Head of caudate nucleus (tissue), 42 donors: ENCODE data around the gene TENM3.

Source experiments
- DNase-seq, 42 donors: peaks; one replicate each; pipeline versions ENCODE4 v3.0.0 to v3.0.0-alpha.2; 2020 to 2021; ENCODE audit warnings: mixed read lengths in 7 of 42
- intact Hi-C: fragments of 100-400 bp; cut with DNase I; formaldehyde crosslinking; loops from one replicate; pipeline ENCODE4 v1.15.0; 2022

TENM3 gene

DNA sequence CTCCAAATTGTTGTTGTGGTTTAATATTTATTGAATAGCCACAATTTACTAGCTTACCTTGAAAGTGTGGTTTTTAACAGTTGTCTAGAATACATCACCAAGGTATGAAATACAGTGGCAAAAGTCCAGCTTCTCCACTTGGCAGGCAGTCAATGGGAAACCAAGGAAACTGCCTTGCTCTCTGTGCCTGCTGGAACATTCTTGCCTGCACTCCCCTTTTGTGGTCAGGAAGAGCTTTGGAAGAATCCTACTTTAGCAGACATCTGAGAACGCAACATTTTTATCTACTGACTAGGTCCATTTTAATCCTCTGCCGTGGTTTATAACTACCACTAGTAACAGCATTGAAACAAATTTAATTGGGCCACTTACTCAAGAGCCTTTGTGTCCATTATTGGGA, 64.5 kb downstream of the TENM3 start:
- DNase-seq: peak in 2 of 42 donors; percentile 3 to 10
- intact Hi-C loops: no loop called here

GRCh38 chr4:182309877-182310276, 66.7 kb downstream of the TENM3 start:
- DNase-seq: no peak
- intact Hi-C loops: no loop called here

DNA sequence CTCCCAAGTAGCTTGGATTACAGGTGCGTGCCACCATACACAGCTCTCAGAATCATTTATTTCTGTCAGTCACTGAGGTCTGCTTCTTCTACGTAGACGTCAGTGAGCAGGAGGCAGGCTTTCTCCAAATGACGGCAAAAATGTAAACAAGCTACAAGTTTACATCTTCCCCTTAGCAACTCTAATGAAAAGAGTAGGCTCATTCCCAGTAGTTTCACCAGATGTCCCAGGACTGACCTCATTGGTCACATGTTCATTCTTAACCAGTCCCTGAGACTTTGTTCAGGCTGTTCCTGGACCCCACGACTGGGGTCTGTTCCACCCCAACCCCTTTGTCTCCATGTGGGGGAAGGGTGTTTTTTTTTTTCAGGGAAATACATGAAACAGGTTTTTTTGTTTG, 67.1 kb downstream of the TENM3 start:
- intact Hi-C loops: no loop called here
- no peak for DNase-seq

- intact Hi-C loops: no loop called here
- no peak for DNase-seq
Observed at GRCh38 chr4:182310962-182311361, 67.8 kb downstream of the TENM3 start.

- no peak for DNase-seq
- intact Hi-C loops: no loop called here
Observed at GRCh38 chr4:182314537-182314936, 71.3 kb downstream of the TENM3 start.

DNA sequence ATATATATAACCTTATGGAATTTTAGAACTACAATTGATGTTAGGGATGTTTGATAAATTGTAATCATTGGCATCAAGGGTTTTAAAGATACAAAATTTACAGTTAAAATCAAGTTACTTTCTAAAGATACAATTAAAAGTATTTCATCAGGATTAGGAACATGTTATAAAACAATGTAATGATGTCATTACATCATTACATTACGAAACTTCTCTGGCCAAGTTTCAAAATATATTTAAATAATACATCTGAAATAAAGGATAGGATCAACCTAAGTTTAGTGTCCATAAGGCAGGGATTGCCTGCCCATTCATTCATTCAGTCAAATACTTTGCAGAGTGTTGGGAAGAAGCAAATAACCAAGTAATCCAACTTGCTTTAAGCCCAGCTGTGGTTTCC, 75.1 kb downstream of the TENM3 start:
- intact Hi-C loops: no loop called here
- no peak for DNase-seq

DNA sequence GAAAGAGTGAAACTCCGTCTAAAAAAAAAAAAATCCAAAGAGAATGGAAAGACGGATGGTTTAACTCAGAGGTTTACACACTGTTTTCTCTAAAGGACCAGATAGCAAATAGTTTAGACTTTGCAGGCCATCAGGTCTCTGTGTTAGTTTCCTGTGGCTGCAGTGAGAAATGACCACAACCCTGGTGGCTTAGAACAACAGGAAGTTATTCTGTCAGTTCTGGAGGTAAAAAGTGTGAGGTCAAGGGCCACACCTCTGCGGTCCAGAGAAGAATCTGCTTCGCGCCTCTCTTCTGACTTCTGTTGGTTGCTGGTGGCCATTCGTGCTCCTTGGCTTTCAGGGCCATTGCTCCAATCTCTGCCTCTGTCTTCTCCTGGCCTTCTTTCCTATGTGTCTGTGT, 76.9 kb downstream of the TENM3 start:
- intact Hi-C loops: no loop called here

GRCh38 chr4:182320580-182320979, 77.4 kb downstream of the TENM3 start:
- intact Hi-C loops: no loop called here
- DNase-seq: no peak

More for the DNA sequence above, 76.9 kb downstream of the TENM3 start:
- DNase-seq: no peak

- no peak for DNase-seq
- intact Hi-C loops: no loop called here
Observed at GRCh38 chr4:182324282-182324681, 81.1 kb downstream of the TENM3 start.

DNA sequence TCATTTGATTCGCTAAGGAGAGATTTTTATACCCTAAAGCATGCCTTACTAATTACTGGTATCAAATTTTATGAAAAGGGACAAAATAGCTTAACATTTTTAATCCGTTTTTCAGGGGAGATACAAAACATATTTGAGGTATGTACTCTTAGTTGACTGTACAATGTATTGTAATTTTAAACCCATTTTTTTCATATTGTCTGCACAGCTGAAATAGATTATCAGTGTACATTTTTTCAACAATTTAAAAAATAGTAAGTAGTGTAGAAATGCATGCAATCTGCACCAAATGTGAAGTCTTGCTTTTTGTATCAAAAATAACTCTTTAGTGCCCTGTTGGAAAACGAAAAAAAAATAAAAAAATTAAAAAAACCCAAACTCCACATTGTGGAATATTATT, 82.2 kb downstream of the TENM3 start:
- intact Hi-C loops: no loop called here
- DNase-seq: no peak

DNA sequence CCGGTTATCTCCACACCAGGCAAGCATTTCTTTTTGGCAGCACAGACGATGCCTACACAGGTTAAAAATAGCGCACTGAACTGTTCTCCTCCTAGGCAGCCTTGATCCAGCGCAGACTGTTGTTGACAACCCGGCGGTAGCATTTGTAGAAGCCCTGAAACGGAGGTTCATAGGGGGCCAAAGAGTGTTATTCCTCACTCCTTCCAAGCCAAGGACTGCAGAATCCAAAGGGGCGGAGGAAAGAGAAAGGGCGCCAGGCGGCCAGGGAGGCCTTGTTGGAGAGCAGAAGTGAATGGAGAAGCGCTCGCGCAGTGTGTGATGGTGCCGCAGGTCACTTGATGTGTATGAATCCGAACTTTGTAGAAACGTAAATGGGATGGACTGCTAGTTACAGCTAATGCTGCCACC, 82.7 kb downstream of the TENM3 start:
- DNase-seq: no peak
- intact Hi-C loops: no loop called here

- intact Hi-C loops: no loop called here
- no peak for DNase-seq
Observed at GRCh38 chr4:182328505-182328904, 85.3 kb downstream of the TENM3 start.

- DNase-seq: no peak
- intact Hi-C loops: no loop called here
Observed at GRCh38 chr4:182337366-182337765, 94.2 kb downstream of the TENM3 start.

DNA sequence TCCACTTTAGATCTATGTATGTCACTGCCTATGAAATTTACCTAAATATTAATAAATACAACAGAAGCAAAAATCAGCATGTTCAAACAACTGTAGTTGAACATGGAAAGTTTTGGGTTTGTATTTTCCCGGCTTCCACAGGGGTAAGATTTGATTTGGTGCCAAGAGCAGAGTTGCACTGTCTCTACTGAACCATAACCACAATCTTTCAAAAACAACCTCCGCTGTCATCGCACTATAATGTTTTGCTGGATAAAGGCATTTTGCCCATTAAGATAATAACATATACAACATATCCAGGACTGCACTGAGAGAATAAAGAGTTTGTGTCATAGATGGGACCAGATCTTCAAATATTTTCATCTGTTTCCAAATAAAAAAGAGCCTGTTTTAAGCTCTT, 94.9 kb downstream of the TENM3 start:
- no peak for DNase-seq
- intact Hi-C loops: no loop called here

GRCh38 chr4:182338746-182339145, 95.5 kb downstream of the TENM3 start:
- intact Hi-C loops: no loop called here
- DNase-seq: no peak

DNA sequence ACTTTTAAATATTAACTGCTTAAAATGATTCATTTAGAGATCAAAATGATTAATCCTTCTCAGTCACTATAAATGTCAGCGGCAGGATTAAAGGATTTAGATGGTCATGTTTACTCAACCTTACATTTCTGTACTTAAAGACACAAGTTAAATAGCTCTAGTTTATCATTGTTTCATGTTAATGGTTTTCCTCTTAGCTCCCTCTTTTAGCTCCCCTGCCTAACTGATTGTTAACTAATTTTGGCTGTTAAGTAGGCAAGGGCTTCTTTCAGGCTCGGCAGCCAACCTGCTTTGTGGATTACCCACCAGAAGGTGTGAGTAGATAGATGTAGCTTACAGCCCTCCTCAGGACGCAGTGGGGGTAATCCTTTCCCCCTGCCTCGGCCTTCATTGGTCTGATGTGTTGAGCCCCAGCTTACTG, 96.0 kb downstream of the TENM3 start:
- intact Hi-C loops: no loop called here
- no peak for DNase-seq

DNA sequence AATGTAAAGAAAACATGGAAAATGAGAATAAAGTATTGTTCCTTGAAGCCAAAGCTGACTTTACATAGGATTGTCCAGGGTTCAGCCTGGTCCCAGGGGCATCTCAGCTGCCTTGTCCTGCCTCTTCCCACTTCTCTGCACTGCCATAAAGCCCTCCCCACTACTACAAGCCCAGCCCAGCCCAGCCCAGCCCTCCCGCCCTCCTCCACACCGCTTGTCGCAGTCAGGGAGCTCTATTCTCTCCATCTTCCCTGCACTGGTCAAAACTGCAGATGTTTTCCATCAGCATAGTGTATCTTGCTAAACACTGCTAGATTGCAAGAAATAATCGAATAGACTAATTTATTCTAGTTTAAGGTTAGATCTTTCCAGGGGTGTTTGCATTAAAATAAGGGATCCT, 100.3 kb downstream of the TENM3 start:
- DNase-seq: no peak
- intact Hi-C loops: no loop called here

- intact Hi-C loops: no loop called here
- no peak for DNase-seq
Observed at GRCh38 chr4:182344968-182345367, 101.8 kb downstream of the TENM3 start.

DNA sequence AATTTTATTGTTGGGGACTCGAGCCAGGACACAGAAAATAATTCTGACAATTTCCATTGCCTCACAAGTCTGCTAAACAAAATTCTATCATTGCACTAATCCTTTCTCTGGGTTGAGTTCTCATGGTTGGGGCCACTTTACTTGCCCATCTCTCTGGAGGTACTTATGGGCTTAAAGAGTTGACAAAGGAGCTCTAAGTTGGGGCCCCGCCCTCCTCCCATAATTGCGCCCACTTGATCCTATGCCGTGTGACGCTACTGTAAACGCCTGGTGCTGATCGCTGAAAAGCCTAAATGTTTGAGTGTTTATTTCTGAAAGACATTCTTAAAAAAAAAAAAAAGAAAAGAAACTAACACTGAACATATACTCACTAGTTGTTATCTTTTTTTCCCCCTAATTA, 103.0 kb downstream of the TENM3 start:
- no peak for DNase-seq
- intact Hi-C loops: no loop called here

GRCh38 chr4:182346675-182347375, 103.6 kb downstream of the TENM3 start:
- no peak for DNase-seq
- intact Hi-C loops: no loop called here

GRCh38 chr4:182348779-182349326, 105.7 kb downstream of the TENM3 start:
- DNase-seq: no peak
- intact Hi-C loops: no loop called here
